HCT116 (cell line): ENCODE data around the gene CACNA1F. TPM values are rescaled to one million over a fixed set of nuclear protein-coding genes. Genes with fewer than 3 reads are reported as not detected.

Experiments
- ATAC-seq: fragments of 200-7000 bp; cut with Tn5 transposase; 2 replicates; pipeline ENCODE4 v1.9.1; 2020; ENCODE audit warnings: mild to moderate bottlenecking, moderate library complexity
- BruUV-seq: library from RNA; stranded (reverse); fragments of 400-500 nt; replicated peaks from 2 replicates; lab custom pipeline; 2021; lab: Mats Ljungman, UMichigan
- CTCF ChIA-PET: fragments of 300-600 bp; sonication (Branson Sonifier 250); formaldehyde crosslinking; loops from one replicate; lab custom pipeline; 2021; ENCODE audit warnings: antibody characterized with exemption; lab: Charles Lee
- POLR2A ChIA-PET: fragments of 300-600, 350-600 bp; sonication (Branson Sonifier 250); formaldehyde crosslinking; loops from one replicate; lab custom pipeline; 2021; ENCODE audit warnings: antibody characterized with exemption; lab: Charles Lee
- RAD21 ChIA-PET, 2 experiments: fragments of 300-600 bp; sonication (Branson Sonifier 250); formaldehyde crosslinking; loops; one replicate each; lab custom pipeline; 2023; ENCODE audit warnings: low total read pairs in 2 of 2; ENCODE audit not compliant: uncharacterized antibody in 2 of 2, unreplicated experiment in 2 of 2, low non-redundant PET in 1 of 2; lab: Charles Lee
- DNase-seq: peaks from one replicate; pipeline ENCODE4 v3.0.0-alpha.2; 2010; ENCODE audit warnings: low read depth, low spot score
- H2AFZ ChIP-seq: fragments of 200-600 bp; shearing (Covaris generic), sonication (generic); 2 replicates; pipeline ENCODE4 v1.6.1; 2017; ENCODE audit warnings: low read depth, mixed run types, mixed read lengths, antibody characterized with exemption, low read length; ENCODE audit not compliant: poor library complexity, severe bottlenecking
- H3K27ac ChIP-seq: 2 replicates; pipeline ENCODE4 v1.5.1; 2012; ENCODE audit warnings: low read depth, low read length
- H3K27me3 ChIP-seq: fragments of 200-600 bp; sonication (generic); 2 replicates; pipeline ENCODE4 v1.6.1; 2016; ENCODE audit warnings: mixed run types, low read length, mixed read lengths; ENCODE audit not compliant: insufficient read depth
- H3K36me3 ChIP-seq, 2 experiments: fragments of 200-500 bp in 1 of 2; fragments of 200-600 bp in 1 of 2; sonication (Bioruptor generic) in 1 of 2; sonication (generic) in 1 of 2; 2 replicates each; pipeline versions ENCODE4 v1.5.1 to v1.6.1; 2014 to 2016; ENCODE audit warnings: low read length in 2 of 2, inconsistent platforms in 1 of 2, mixed read lengths in 1 of 2, mixed run types in 1 of 2; ENCODE audit not compliant: insufficient read depth in 2 of 2, control insufficient read depth in 1 of 2
- H3K4me1 ChIP-seq, 2 experiments: fragments of 200-600 bp in 1 of 2; sonication (generic) in 1 of 2; 2 replicates each; pipeline versions ENCODE4 v1.5.1 to v1.6.1; 2012 to 2017; ENCODE audit warnings: low read length in 2 of 2, inconsistent platforms in 1 of 2, mild to moderate bottlenecking in 1 of 2, mixed read lengths in 1 of 2, mixed run types in 1 of 2, moderate library complexity in 1 of 2; ENCODE audit not compliant: insufficient read depth in 2 of 2, control insufficient read depth in 1 of 2
- H3K4me2 ChIP-seq: fragments of 200-600 bp; sonication (generic); 2 replicates; pipeline ENCODE4 v1.6.1; 2017; ENCODE audit warnings: mixed run types, low read length, mixed read lengths
- H3K4me3 ChIP-seq, 2 experiments: fragments of 200-600 bp in 1 of 2; sonication (generic) in 1 of 2; replicated peaks in 1 of 2; 2 replicates each; pipeline ENCODE4 v1.5.1; 2011 to 2016; ENCODE audit warnings: low read length in 2 of 2, control low read depth in 1 of 2, low read depth in 1 of 2, mild to moderate bottlenecking in 1 of 2, mixed read lengths in 1 of 2, mixed run types in 1 of 2
- H3K79me2 ChIP-seq: fragments of 200-600 bp; sonication (generic); 2 replicates; pipeline ENCODE4 v1.6.1; 2017; ENCODE audit warnings: mild to moderate bottlenecking, mixed run types, low read length, moderate library complexity, mixed read lengths; ENCODE audit not compliant: insufficient read depth
- H3K9ac ChIP-seq: fragments of 200-600 bp; sonication (generic); 2 replicates; pipeline ENCODE4 v1.6.1; 2016; ENCODE audit warnings: low read length, mixed read lengths
- H3K9me2 ChIP-seq: fragments of 200-600 bp; sonication (generic), shearing (Covaris generic); 2 replicates; pipeline ENCODE4 v1.6.1; 2017; ENCODE audit warnings: mixed run types, mild to moderate bottlenecking, moderate library complexity; ENCODE audit not compliant: insufficient read depth
- H3K9me3 ChIP-seq, 2 experiments: fragments of 200-500 bp in 1 of 2; fragments of 200-600 bp in 1 of 2; sonication (Bioruptor generic) in 1 of 2; sonication (generic) in 1 of 2; 2 replicates each; pipeline ENCODE4 v1.6.1; 2014 to 2017; ENCODE audit warnings: low read length in 2 of 2, mixed read lengths in 2 of 2, inconsistent platforms in 1 of 2, low read depth in 1 of 2, mild to moderate bottlenecking in 1 of 2, mixed run types in 1 of 2, moderate library complexity in 1 of 2; ENCODE audit not compliant: control insufficient read depth in 1 of 2, insufficient read depth in 1 of 2
- H4K20me1 ChIP-seq: fragments of 200-600 bp; sonication (generic), shearing (Covaris generic); 2 replicates; pipeline ENCODE4 v1.6.1; 2017; ENCODE audit warnings: mixed run types, mild to moderate bottlenecking, moderate library complexity; ENCODE audit not compliant: insufficient read depth
- ATF3 ChIP-seq: IDR thresholded peaks from 2 replicates; pipeline ENCODE4 v1.6.1; 2012
- CBX3 ChIP-seq: IDR thresholded peaks from 2 replicates; pipeline ENCODE4 v1.6.1; 2012; ENCODE audit warnings: low read depth
- CEBPB ChIP-seq: IDR thresholded peaks from 2 replicates; pipeline ENCODE4 v1.6.1; 2012; ENCODE audit warnings: low read depth
- CTCF ChIP-seq, 3 experiments: fragments of 200-600 bp in 1 of 3; sonication (generic) in 1 of 3; IDR thresholded peaks in 2 of 3; conservative IDR thresholded peaks in 1 of 3; 2 replicates each; pipeline ENCODE4 v1.5.1; 2012 to 2017; ENCODE audit warnings: low read depth in 2 of 3, low read length in 2 of 3, antibody characterized with exemption in 1 of 3, borderline replicate concordance in 1 of 3, control low read depth in 1 of 3, mild to moderate bottlenecking in 1 of 3, mixed read lengths in 1 of 3, mixed run types in 1 of 3, moderate library complexity in 1 of 3; ENCODE audit not compliant: insufficient read depth in 1 of 3
- ELF1 ChIP-seq: IDR thresholded peaks from 2 replicates; pipeline ENCODE4 v1.6.1; 2012; ENCODE audit warnings: low read depth, borderline replicate concordance
- EZH2 ChIP-seq: fragments of 200-600 bp; sonication (generic); IDR thresholded peaks from 2 replicates; pipeline ENCODE4 v1.6.1; 2017; ENCODE audit warnings: antibody characterized with exemption, mixed run types
- FOSL1 ChIP-seq: IDR thresholded peaks from 2 replicates; pipeline ENCODE4 v1.6.1; 2012; ENCODE audit warnings: low read depth
- JUND ChIP-seq: IDR thresholded peaks from 2 replicates; pipeline ENCODE4 v1.6.1; 2012
- MAX ChIP-seq: IDR thresholded peaks from 2 replicates; pipeline ENCODE4 v1.6.1; 2012
- POLR2AphosphoS5 ChIP-seq: IDR thresholded peaks from 2 replicates; pipeline ENCODE4 v1.6.1; 2011; ENCODE audit warnings: mild to moderate bottlenecking, low read depth, low read length, moderate library complexity
- RAD21 ChIP-seq: IDR thresholded peaks from 2 replicates; pipeline ENCODE4 v1.6.1; 2012; ENCODE audit warnings: low read depth, mild to moderate bottlenecking
- SIN3A ChIP-seq: IDR thresholded peaks from 2 replicates; pipeline ENCODE4 v1.6.1; 2012; ENCODE audit warnings: low read depth
- SRF ChIP-seq: IDR thresholded peaks from 2 replicates; pipeline ENCODE4 v1.6.1; 2012; ENCODE audit warnings: low read depth
- TCF7L2 ChIP-seq: IDR thresholded peaks from 2 replicates; pipeline ENCODE4 v1.7.0; 2011; ENCODE audit warnings: borderline replicate concordance, inconsistent platforms; ENCODE audit not compliant: insufficient read depth, insufficient read length; ENCODE audit errors: extremely low read depth
- YY1 ChIP-seq: IDR thresholded peaks from 2 replicates; pipeline ENCODE4 v1.6.1; 2011; ENCODE audit warnings: low read length, low read depth, moderate library complexity, mild to moderate bottlenecking; ENCODE audit not compliant: insufficient replicate concordance; ENCODE audit errors: extremely low read depth
- ZBTB33 ChIP-seq: IDR thresholded peaks from 2 replicates; pipeline ENCODE4 v1.6.1; 2011; ENCODE audit warnings: mild to moderate bottlenecking, low read length, moderate library complexity; ENCODE audit not compliant: insufficient replicate concordance; ENCODE audit errors: extremely low read depth
- ZFX ChIP-seq: fragments of 450-650 bp; IDR thresholded peaks from 2 replicates; pipeline ENCODE4 v1.6.1; 2017
- intact Hi-C: fragments of 100-400 bp; cut with micrococcal nuclease; formaldehyde crosslinking; loops from 2 replicates; pipeline ENCODE4 v1.10.0; 2022
- total RNA-seq: library from RNA; stranded (reverse); gene quantifications from one replicate; pipeline ENCODE4 v1.2.1, GENCODE V29; 2021; ENCODE audit not compliant: unreplicated experiment

Gene CACNA1F
- total RNA-seq, 1 experiment from 2014 or later, result not detected

GRCh38 chrX:49193542-49193964 lies 39.6 kb downstream of the CACNA1F start:
- no peak overlapping the region for H3K9ac ChIP-seq
- H3K9me3 ChIP-seq, result no peaks in the 10 kb centered on the region
- no peak for DNase-seq
- H3K36me3 ChIP-seq, result no peaks in the 10 kb centered on the region
- no peaks in the 10 kb centered on the region; the same call in 1 of the 2 replicates for H3K79me2 ChIP-seq
- TF ChIP-seq MAX (no peak), RAD21 (no peak), CTCF (IDR thresholded peaks at IDR 0.05 in 2 of 3, conservative IDR thresholded peaks at IDR 0.05 in 1 of 3; ENCODE audit: borderline replicate concordance in 1 of 3, insufficient read depth in 1 of 3, low read depth in 2 of 3, low read length in 2 of 3) (no peak), JUND (no peak), SIN3A (no peak), POLR2AphosphoS5 (no peak), ATF3 (no peak), FOSL1 (no peak), SRF (no peak), EZH2 (no peak), ZBTB33 (no peak), CBX3 (no peak), ZFX (no peak), YY1 (no peak), ELF1 (no peak), CEBPB (no peak), TCF7L2 (no peak)
- TF ChIP-seq, all 23 proteins: peak for 0
- ChIA-PET RAD21 (no interaction called here), CTCF (interaction anchor here (0.8 to 1.5 kb wide), 4 partner anchors 27 to 645 kb away, joined by 3 to 6 read pairs (median 4); no protein-coding TSS in a partner anchor), POLR2A (interaction anchor here (1.4 kb wide), 1 partner anchor 9 kb away, joined by 4 read pairs; no protein-coding TSS in a partner anchor)
- Histone ChIP-seq H3K27me3 (no peaks in the 10 kb centered on the region), H3K4me3 (no peak overlapping the region), H3K4me1 (peaks cover 11 to 20% of the 10 kb centered on the region in 2 experiments), H3K9me2 (no peaks in the 10 kb centered on the region), H3K27ac (no peak overlapping the region), H3K4me2 (no peak overlapping the region), H4K20me1 (no peaks in the 10 kb centered on the region), H2AFZ (no peak overlapping the region)
- BruUV-seq, result no TSS peak
- intact Hi-C loops, result loop anchor here (5.0 to 10.0 kb wide), 2 partner anchors 559 to 641 kb away; no protein-coding TSS in a partner anchor
- no peak for ATAC-seq
